Urinary bladder (tissue), 4 donors: ENCODE measurements around the gene SEC23A. TPM values are rescaled to one million over a fixed set of nuclear protein-coding genes. Genes with fewer than 3 reads are reported as not detected.
"Not testable (repeated sequence)": the region's sequence is repeated elsewhere in the genome, so short reads cannot be mapped to it uniquely, and the experiment has no call there.

Source experiments
- DNase-seq: peaks from one replicate; pipeline ENCODE4 v3.0.0-alpha.2; 2015; ENCODE audit errors: extremely low spot score
- H3K27ac ChIP-seq: one replicate; pipeline ENCODE4 v1.5.1; 2013; ENCODE audit warnings: low read depth, mild to moderate bottlenecking, moderate library complexity
- H3K36me3 ChIP-seq: one replicate; pipeline ENCODE4 v1.6.1; 2013; ENCODE audit warnings: mild to moderate bottlenecking, moderate library complexity; ENCODE audit not compliant: insufficient read depth
- H3K4me1 ChIP-seq: one replicate; pipeline ENCODE4 v1.6.1; 2013; ENCODE audit warnings: mild to moderate bottlenecking, moderate library complexity; ENCODE audit not compliant: insufficient read depth
- H3K4me3 ChIP-seq: one replicate; pipeline ENCODE4 v1.5.1; 2013; ENCODE audit warnings: low read depth, low read length
- WGBS: extraction: QIAGEN DNeasy Blood & Tissue Kit; methylation state at CpG from one replicate; pipeline ENCODE4 v1.1.7; 2013; 5-methylcytosine and 5-hydroxymethylcytosine counted together
- polyA plus RNA-seq: library from polyadenylated mRNA; stranded (reverse); fragments of 200-250 nt; gene quantifications from one replicate; pipeline ENCODE4 v1.2.3, GENCODE V29; 2013
- total RNA-seq: library from RNA; depleted of rRNA; stranded (reverse); fragments of >200 nt; gene quantifications from one replicate; pipeline ENCODE4 v1.2.3, GENCODE V29; 2014
- donor health status: healthy with polysubstance abuse.
- donor health status: healthy.

SEC23A gene
- total and polyA plus RNA-seq, 2 donors = 67.2 to 318 TPM

GRCh38 chr14:39008965-39009364 lies 94.1 kb downstream of the SEC23A start:
- WGBS = 68% methylated on average over 1 of the region's 1 CpG
- not testable (repeated sequence) for H3K4me1 ChIP-seq, DNase-seq, H3K27ac ChIP-seq, H3K36me3 ChIP-seq, H3K4me3 ChIP-seq

DNA sequence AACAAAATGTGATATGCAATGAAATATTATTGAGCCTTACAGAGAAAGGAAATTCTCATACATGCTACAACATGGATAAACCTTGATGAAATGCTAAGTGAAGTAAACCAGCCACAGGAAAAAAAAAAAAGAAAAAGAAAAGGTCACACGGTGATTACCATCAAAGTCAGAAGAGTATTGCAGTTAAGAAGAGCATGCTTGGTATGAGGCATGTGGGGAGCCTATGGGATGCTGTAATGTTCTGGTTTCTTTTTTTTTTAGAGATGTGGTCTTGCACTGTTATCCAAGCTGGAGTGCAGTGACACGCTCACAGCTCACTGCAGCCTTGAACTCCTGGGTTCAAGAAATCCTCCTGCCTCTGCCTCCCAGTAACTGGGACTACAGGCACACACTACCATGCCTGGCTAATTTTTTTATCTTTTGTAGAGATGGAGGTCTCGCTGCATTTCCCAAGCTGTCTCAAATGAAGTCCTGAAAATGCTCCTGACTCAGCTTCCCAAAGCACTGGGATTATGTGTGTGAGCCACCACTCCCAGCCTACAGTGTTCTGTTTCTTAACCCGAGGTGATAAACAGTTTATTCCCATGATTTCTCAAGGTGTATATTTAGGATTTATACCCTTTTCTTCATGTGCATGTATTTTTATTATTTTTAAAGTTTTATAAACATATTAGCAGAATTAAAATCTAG lies 96.2 kb downstream of the SEC23A start:
- no peak overlapping the region for H3K4me3 ChIP-seq
- DNase-seq = no peak
- WGBS = 63% methylated on average over 4 of the region's 4 CpGs
- H3K36me3 ChIP-seq = no peaks in the 10 kb centered on the region
- H3K4me1 ChIP-seq = no peaks in the 10 kb centered on the region
- H3K27ac ChIP-seq = no peak overlapping the region

- DNase-seq = no peak
- H3K36me3 ChIP-seq = no peaks in the 10 kb centered on the region
- WGBS = 55% methylated on average over 8 of the region's 8 CpGs
- no peaks in the 10 kb centered on the region for H3K4me1 ChIP-seq
- H3K27ac ChIP-seq = no peak overlapping the region
- no peak overlapping the region for H3K4me3 ChIP-seq
Measured at GRCh38 chr14:39005044-39005880, 97.8 kb downstream of the SEC23A start.

GRCh38 chr14:38999949-39000348 lies 103.1 kb downstream of the SEC23A start:
- Histone ChIP-seq H3K4me1 (no peaks in the 10 kb centered on the region), H3K27ac (no peak overlapping the region), H3K36me3 (no peaks in the 10 kb centered on the region), H3K4me3 (no peak overlapping the region)
- DNase-seq = no peak
- WGBS = 95% methylated on average over 1 of the region's 1 CpG

GRCh38 chr14:38994731-38995130 lies 108.3 kb downstream of the SEC23A start:
- no peaks in the 10 kb centered on the region for H3K36me3 ChIP-seq
- H3K4me3 ChIP-seq = no peak overlapping the region
- WGBS = 37% methylated on average over 3 of the region's 3 CpGs
- no peak overlapping the region for H3K27ac ChIP-seq
- H3K4me1 ChIP-seq = no peaks in the 10 kb centered on the region
- DNase-seq = no peak

DNA sequence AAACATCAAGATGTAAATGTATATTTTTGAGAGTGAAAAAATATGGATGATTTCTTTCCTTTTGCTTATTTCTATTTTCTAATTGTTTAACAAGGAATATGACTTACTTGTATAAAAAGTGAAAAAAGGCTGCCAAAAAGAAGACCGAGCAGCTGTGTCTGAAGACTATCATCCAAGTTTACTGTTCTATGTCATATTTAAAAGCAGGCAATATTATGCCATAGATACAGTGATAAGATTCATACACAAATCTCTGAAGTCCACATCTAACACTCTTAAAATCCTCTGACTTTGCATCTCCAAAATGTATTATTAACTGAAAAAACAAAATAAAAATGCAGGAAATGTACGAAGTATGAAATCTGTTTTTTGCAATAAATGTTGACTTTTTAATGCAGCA lies 109.1 kb downstream of the SEC23A start:
- 41% methylated on average over 2 of the region's 2 CpGs for whole genome bisulfite sequencing
- H3K4me3 ChIP-seq = no peak overlapping the region
- H3K27ac ChIP-seq = no peak overlapping the region
- no peaks in the 10 kb centered on the region for H3K4me1 ChIP-seq
- no peak for DNase-seq
- no peaks in the 10 kb centered on the region for H3K36me3 ChIP-seq

DNA sequence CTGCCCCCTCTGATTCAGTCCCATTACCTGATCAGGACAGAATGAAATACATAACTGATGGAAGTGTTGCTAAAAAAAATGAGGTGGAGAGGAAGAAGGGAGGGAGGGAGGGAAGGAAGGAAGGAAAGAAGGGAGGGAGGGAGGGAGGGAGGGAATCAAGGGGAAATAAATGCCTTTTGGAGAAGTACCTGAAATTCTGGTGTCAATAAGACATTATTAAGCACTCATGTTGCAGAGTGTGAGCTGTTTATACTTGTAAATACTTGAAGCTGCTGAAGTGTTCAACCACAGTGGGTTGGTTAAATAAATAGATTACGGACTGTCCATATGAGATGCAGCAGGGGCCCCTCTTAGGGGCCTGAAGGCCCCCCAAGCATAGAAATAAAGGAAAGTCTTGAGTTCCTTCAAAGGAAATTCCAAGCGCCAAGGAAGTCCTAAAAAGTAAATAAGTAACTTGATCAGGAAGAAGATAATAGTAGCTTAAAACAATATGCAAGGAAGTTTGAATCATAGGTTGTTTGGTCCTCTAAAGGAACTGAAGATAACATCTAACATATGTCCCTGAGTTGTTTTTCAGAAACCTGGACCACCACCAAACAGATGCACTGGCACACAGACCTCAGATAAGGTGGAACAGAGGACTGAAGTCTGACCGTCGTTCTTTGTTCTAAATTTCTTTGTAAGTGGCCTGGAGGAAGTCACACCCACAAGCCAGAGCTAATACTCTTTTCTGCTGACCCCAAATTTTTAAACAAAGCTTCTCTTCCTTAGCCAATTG lies 110.8 kb downstream of the SEC23A start:
- Histone ChIP-seq H3K4me1 (no peaks in the 10 kb centered on the region), H3K27ac (no peak overlapping the region), H3K4me3 (no peak overlapping the region), H3K36me3 (no peaks in the 10 kb centered on the region)
- no peak for DNase-seq
- 64% methylated on average over 4 of the region's 4 CpGs for WGBS

DNA sequence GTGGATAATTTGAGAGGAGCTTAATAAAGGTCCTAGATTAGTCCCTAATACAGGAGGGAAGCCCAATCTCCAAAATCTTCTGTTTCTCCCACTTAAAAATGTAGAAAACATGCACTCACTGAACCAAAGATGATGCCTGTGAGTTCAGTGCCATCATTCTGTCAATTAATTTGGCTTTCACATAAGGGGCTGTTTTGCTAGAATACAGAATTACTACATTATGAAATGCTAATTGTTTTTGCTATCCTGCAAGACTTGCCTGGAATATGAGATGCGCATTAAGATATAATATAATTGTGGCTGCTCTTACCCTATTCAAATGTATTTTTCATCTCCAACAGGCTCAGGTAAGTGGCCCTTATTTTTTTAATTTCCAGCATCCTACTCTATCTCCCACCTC lies 111.7 kb downstream of the SEC23A start:
- DNase-seq = no peak
- Histone ChIP-seq H3K27ac (no peak overlapping the region), H3K36me3 (no peaks in the 10 kb centered on the region), H3K4me3 (no peak overlapping the region), H3K4me1 (no peaks in the 10 kb centered on the region)
- 99% methylated on average over 1 of the region's 1 CpG for WGBS

GRCh38 chr14:38989922-38990546 lies 113.0 kb downstream of the SEC23A start:
- H3K27ac ChIP-seq = no peak overlapping the region
- H3K36me3 ChIP-seq = no peaks in the 10 kb centered on the region
- H3K4me1 ChIP-seq = no peaks in the 10 kb centered on the region
- H3K4me3 ChIP-seq = no peak overlapping the region
- DNase-seq = no peak
- 47% methylated on average over 2 of the region's 2 CpGs for WGBS

DNA sequence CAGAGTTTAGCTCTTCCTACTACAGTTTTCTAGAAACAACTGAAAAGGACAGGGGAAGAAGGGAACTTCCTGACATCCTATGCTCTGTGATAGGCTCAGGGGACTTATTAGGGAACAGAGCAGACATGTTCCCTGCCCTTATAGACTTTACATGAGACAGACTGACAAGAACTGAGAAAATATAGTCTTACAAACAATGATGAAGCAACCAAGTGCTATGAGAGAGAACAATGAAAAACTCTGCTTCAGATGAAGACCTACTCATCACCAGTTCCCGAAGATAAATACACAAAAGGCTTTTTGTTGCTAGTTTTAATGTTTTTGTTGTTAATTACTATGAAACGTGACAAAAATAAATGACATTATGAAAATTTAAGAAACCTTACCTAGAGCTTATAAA lies 115.3 kb downstream of the SEC23A start:
- Histone ChIP-seq H3K27ac (no peak overlapping the region), H3K4me1 (no peaks in the 10 kb centered on the region), H3K4me3 (no peak overlapping the region), H3K36me3 (no peaks in the 10 kb centered on the region)
- WGBS = 91% methylated on average over 2 of the region's 2 CpGs
- DNase-seq = no peak

DNA sequence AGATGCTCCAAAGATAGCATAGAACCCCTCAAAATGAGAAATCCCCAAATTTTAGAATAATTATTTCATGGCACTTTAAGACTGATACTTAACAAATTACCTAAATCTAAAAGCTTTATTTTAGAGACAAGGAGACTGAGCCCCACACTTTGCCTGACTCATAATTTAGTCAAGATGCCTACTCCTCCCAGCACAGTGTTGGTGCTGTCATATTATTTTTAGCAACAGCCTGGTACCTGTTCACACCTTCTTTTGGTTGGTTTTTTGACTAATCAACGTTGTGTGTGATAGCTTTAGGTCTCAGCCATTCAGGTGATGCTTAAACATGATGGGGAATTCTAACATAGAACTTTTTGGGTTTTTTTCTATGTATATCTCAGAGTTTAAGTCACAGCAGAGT lies 120.2 kb downstream of the SEC23A start:
- Histone ChIP-seq H3K4me3 (no peak overlapping the region), H3K36me3 (no peaks in the 10 kb centered on the region), H3K4me1 (no peaks in the 10 kb centered on the region), H3K27ac (no peak overlapping the region)
- 0% methylated on average over 1 of the region's 1 CpG for WGBS
- DNase-seq = no peak

GRCh38 chr14:38982278-38982677 lies 120.8 kb downstream of the SEC23A start:
- Histone ChIP-seq H3K27ac (no peak overlapping the region), H3K36me3 (no peaks in the 10 kb centered on the region), H3K4me3 (no peak overlapping the region), H3K4me1 (no peaks in the 10 kb centered on the region)
- DNase-seq = no peak
- WGBS = 79% methylated on average over 3 of the region's 3 CpGs
